Hepatocyte (in vitro differentiated cells): ENCODE data around the gene SNX10. TPM values are rescaled to one million over a fixed set of nuclear protein-coding genes. Genes with fewer than 3 reads are reported as not detected.

Source experiments
- DNase-seq: peaks from one replicate; pipeline ENCODE4 v3.0.0-alpha.2; 2016; ENCODE audit warnings: low spot score
- H2AFZ ChIP-seq: fragments of 200-600 bp; sonication (generic); 2 replicates; pipeline ENCODE4 v1.6.0; 2016; ENCODE audit warnings: antibody characterized with exemption, mild to moderate bottlenecking
- H3K27ac ChIP-seq: fragments of 200-600 bp; sonication (generic); 2 replicates; pipeline ENCODE4 v1.5.1; 2016; ENCODE audit warnings: mild to moderate bottlenecking
- H3K27me3 ChIP-seq: fragments of 200-600 bp; sonication (generic); 2 replicates; pipeline ENCODE4 v1.6.1; 2016
- H3K36me3 ChIP-seq: fragments of 200-600 bp; sonication (generic); replicated peaks from 2 replicates; pipeline ENCODE4 v1.5.1; 2016; ENCODE audit warnings: low read depth; ENCODE audit not compliant: insufficient read depth
- H3K4me1 ChIP-seq: fragments of 200-600 bp; sonication (generic); 2 replicates; pipeline ENCODE4 v1.5.1; 2016; ENCODE audit warnings: mild to moderate bottlenecking, moderate library complexity; ENCODE audit not compliant: insufficient read depth
- H3K4me2 ChIP-seq: fragments of 200-600 bp; sonication (generic); 2 replicates; pipeline ENCODE4 v1.6.0; 2016
- H3K4me3 ChIP-seq: fragments of 200-600 bp; sonication (generic); 2 replicates; pipeline ENCODE4 v1.5.1; 2016; ENCODE audit warnings: mild to moderate bottlenecking
- H3K79me2 ChIP-seq: fragments of 200-600 bp; sonication (generic); 2 replicates; pipeline ENCODE4 v1.6.0; 2017; ENCODE audit warnings: mild to moderate bottlenecking
- H3K9me2 ChIP-seq: fragments of 200-600 bp; sonication (generic); replicated peaks from 2 replicates; pipeline ENCODE4 v1.6.0; 2017; ENCODE audit warnings: mild to moderate bottlenecking; ENCODE audit not compliant: insufficient read depth
- H3K9me3 ChIP-seq: fragments of 200-600 bp; sonication (generic); 2 replicates; pipeline ENCODE4 v1.5.1; 2016; ENCODE audit warnings: low read depth, mild to moderate bottlenecking
- H4K20me1 ChIP-seq: fragments of 200-600 bp; sonication (generic); 2 replicates; pipeline ENCODE4 v1.6.0; 2016; ENCODE audit warnings: mild to moderate bottlenecking; ENCODE audit not compliant: insufficient read depth, poor library complexity, severe bottlenecking
- CTCF ChIP-seq: fragments of 200-600 bp; sonication (generic); IDR thresholded peaks from 2 replicates; pipeline ENCODE4 v1.5.1; 2016; ENCODE audit warnings: antibody characterized with exemption, mild to moderate bottlenecking; ENCODE audit not compliant: poor library complexity
- EZH2 ChIP-seq: fragments of 200-600 bp; sonication (generic); IDR thresholded peaks from 2 replicates; pipeline ENCODE4 v1.6.1; 2016; ENCODE audit warnings: antibody characterized with exemption, mild to moderate bottlenecking, borderline replicate concordance
- EZH2phosphoT487 ChIP-seq: fragments of 200-600 bp; sonication (generic); IDR thresholded peaks from one replicate; pipeline ENCODE4 v1.6.1; 2018; ENCODE audit warnings: antibody characterized with exemption, mild to moderate bottlenecking, low read depth, moderate library complexity; ENCODE audit not compliant: unreplicated experiment, severe bottlenecking
- WGBS: methylation state at CpG from one replicate; pipeline ENCODE4 v1.1.6; 2016; ENCODE audit warnings: low lambda C conversion rate; ENCODE audit errors: missing lambda C conversion rate; 5-methylcytosine and 5-hydroxymethylcytosine counted together
- polyA plus RNA-seq: library from polyadenylated mRNA; unstranded; fragments of >200 nt; fragmentation: Nextera tagmentation; extraction: Ambion mirVana; gene quantifications from 2 replicates; pipeline ENCODE4 v1.2.1, GENCODE V29; 2016
- total RNA-seq: library from RNA; depleted of rRNA; stranded (reverse); fragments of >200 nt; gene quantifications from 2 replicates; pipeline ENCODE4 v1.2.3, GENCODE V29; 2014

Gene SNX10
- total and polyA plus RNA-seq, 2 experiments from 2014 or later = 6.1 to 8.2 TPM

GRCh38 chr7:26278770-26279169, 12.9 kb upstream of the SNX10 start:
- no peaks in the 10 kb centered on the region for H3K4me1 ChIP-seq
- WGBS = 63% methylated on average over 1 of the region's 1 CpG
- H3K4me3 ChIP-seq = no peak overlapping the region
- no peak for DNase-seq
- H2AFZ ChIP-seq = no peak overlapping the region
- H3K9me3 ChIP-seq = no peaks in the 10 kb centered on the region
- H3K36me3 ChIP-seq = no peaks in the 10 kb centered on the region
- TF ChIP-seq EZH2phosphoT487 (no peak), CTCF (peak; percentile 34)
- H3K9me2 ChIP-seq = no peaks in the 10 kb centered on the region
- H3K27ac ChIP-seq = no peak overlapping the region
- no peaks in the 10 kb centered on the region for H4K20me1 ChIP-seq
- H3K79me2 ChIP-seq = no peaks in the 10 kb centered on the region
- H3K4me2 ChIP-seq = no peak overlapping the region
- no peaks in the 10 kb centered on the region for H3K27me3 ChIP-seq

- Histone ChIP-seq H3K27ac (no peak overlapping the region), H3K36me3 (no peaks in the 10 kb centered on the region), H2AFZ (no peak overlapping the region), H3K79me2 (no peaks in the 10 kb centered on the region), H3K4me3 (no peak overlapping the region), H3K4me1 (no peaks in the 10 kb centered on the region), H3K9me3 (no peaks in the 10 kb centered on the region), H3K4me2 (no peak overlapping the region), H4K20me1 (no peaks in the 10 kb centered on the region), H3K9me2 (no peaks in the 10 kb centered on the region), H3K27me3 (no peaks in the 10 kb centered on the region)
- no peak for TF ChIP-seq EZH2
- TF ChIP-seq EZH2phosphoT487 = no peak
- TF ChIP-seq CTCF = no peak
- WGBS = 97% methylated on average over 4 of the region's 4 CpGs
- no peak for DNase-seq
These were observed 12.3 kb upstream of the SNX10 start for GRCh38 chr7:26279405-26279804.

GRCh38 chr7:26280097-26280496, 11.6 kb upstream of the SNX10 start:
- Histone ChIP-seq H3K4me3 (no peak overlapping the region), H3K36me3 (no peaks in the 10 kb centered on the region), H2AFZ (no peak overlapping the region), H3K27me3 (no peaks in the 10 kb centered on the region), H3K4me1 (no peaks in the 10 kb centered on the region), H3K79me2 (no peaks in the 10 kb centered on the region), H3K4me2 (no peak overlapping the region), H4K20me1 (no peaks in the 10 kb centered on the region), H3K27ac (no peak overlapping the region), H3K9me2 (no peaks in the 10 kb centered on the region), H3K9me3 (no peaks in the 10 kb centered on the region)
- TF ChIP-seq EZH2phosphoT487 (no peak), CTCF (no peak), EZH2 (no peak)
- no peak for DNase-seq

- no peak for DNase-seq
- H3K27me3 ChIP-seq = no peaks in the 10 kb centered on the region
These were observed 10.9 kb upstream of the SNX10 start for GRCh38 chr7:26280723-26281122.

More at GRCh38 chr7:26280723-26281122, 10.9 kb upstream of the SNX10 start:
- Histone ChIP-seq H3K4me3 (no peak overlapping the region), H2AFZ (no peak overlapping the region), H3K9me3 (no peaks in the 10 kb centered on the region), H4K20me1 (no peaks in the 10 kb centered on the region), H3K4me1 (no peaks in the 10 kb centered on the region), H3K36me3 (no peaks in the 10 kb centered on the region), H3K27ac (no peak overlapping the region), H3K9me2 (no peaks in the 10 kb centered on the region), H3K79me2 (no peaks in the 10 kb centered on the region), H3K4me2 (no peak overlapping the region)
- 87% methylated on average over 4 of the region's 4 CpGs for WGBS
- TF ChIP-seq CTCF = no peak
- no peak for TF ChIP-seq EZH2
- TF ChIP-seq EZH2phosphoT487 = no peak
